ENCODE results near the gene TRAM2. TPM values are rescaled to one million over a fixed set of nuclear protein-coding genes. Genes with fewer than 3 reads are reported as not detected.
A peak's percentile ranks its signal among the peaks of the same experiment; 100 is the strongest.

Gene TRAM2
- total and polyA plus RNA-seq, 10 of the 15 experiments (the other 5 are each of a cell fraction or from before 2014, with no cell fraction given): 2.5 to 15.0 (median 11.0) TPM

GRCh38 chr6:52577022-52577777 is at the start of gene TRAM2 (continued):
- TF ChIP-seq POLR2AphosphoS5 (IDR thresholded peaks at IDR 0.05; ENCODE audit: low read length) (0 out of 2 replicates have a peak, but pooled peaks have one; percentile 15), JUND (IDR thresholded peaks at IDR 0.05; ENCODE audit: low read depth, low read length) (no peak), LARP7 (IDR thresholded peaks at IDR 0.05) (peak; percentile 98), ZNF687 (IDR thresholded peaks at IDR 0.05) (peak; percentile 78), IKZF1 (conservative IDR thresholded peaks at IDR 0.05) (peak; percentile 97), TCF3 (IDR thresholded peaks at IDR 0.05; ENCODE audit: borderline replicate concordance, insufficient read depth, low read depth, low read length) (0 out of 2 replicates have a peak, but pooled peaks have one; percentile 14), BMI1 (IDR thresholded peaks at IDR 0.05; ENCODE audit: borderline replicate concordance) (no peak), BHLHE40 (IDR thresholded peaks at IDR 0.05; ENCODE audit: borderline replicate concordance in 1 of 2, low read depth in 2 of 2, low read length in 1 of 2) (peak; percentile 46 to 90; a peak in 3 of 4 replicates), EGR1 (IDR thresholded peaks at IDR 0.05; ENCODE audit: borderline replicate concordance in 1 of 2, low read depth in 2 of 2, low read length in 2 of 2) (peak in 1 of 2 experiments; percentile 93; a peak in 2 of 3 replicates), USF1 (IDR thresholded peaks at IDR 0.05; ENCODE audit: borderline replicate concordance, extremely low read length, insufficient read depth, low read depth, low read length) (no peak), NR2F1 (conservative IDR thresholded peaks at IDR 0.05) (peak; percentile 73), EED (IDR thresholded peaks at IDR 0.05; ENCODE audit: low read depth) (peak; percentile 44; the same call in 1 of the 2 replicates), HDAC2 (IDR thresholded peaks at IDR 0.05) (no peak), YY1 (IDR thresholded peaks at IDR 0.05; ENCODE audit: low read depth, low read length) (peak; percentile 62; the same call in 1 of the 2 replicates)
- TF ChIP-seq, protein P1, sequence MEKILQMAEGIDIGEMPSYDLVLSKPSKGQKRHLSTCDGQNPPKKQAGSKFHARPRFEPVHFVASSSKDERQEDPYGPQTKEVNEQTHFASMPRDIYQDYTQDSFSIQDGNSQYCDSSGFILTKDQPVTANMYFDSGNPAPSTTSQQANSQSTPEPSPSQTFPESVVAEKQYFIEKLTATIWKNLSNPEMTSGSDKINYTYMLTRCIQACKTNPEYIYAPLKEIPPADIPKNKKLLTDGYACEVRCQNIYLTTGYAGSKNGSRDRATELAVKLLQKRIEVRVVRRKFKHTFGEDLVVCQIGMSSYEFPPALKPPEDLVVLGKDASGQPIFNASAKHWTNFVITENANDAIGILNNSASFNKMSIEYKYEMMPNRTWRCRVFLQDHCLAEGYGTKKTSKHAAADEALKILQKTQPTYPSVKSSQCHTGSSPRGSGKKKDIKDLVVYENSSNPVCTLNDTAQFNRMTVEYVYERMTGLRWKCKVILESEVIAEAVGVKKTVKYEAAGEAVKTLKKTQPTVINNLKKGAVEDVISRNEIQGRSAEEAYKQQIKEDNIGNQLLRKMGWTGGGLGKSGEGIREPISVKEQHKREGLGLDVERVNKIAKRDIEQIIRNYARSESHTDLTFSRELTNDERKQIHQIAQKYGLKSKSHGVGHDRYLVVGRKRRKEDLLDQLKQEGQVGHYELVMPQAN (conservative IDR thresholded peaks at IDR 0.05): peak; percentile 90
